Measurements from ENCODE around the gene CRY1.

The CRY1 gene

DNA sequence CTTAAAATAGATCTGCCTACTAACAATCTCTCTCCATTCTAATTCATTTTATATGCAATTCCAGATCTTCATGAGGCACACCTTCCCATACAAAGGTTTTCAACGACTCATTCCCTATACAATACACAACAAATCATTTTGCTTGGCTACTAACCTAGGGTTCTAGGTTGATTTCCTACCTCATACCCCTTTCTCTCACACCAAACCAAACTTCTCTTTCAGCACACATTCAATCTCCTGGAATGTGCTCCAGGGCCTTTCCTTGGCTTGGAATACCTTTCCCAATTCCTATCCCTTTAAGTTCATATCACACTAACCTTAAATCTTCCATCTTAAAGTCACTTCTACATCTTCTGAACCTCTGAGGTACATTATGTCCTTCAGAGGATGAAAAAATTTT is 67.7 kb downstream of the CRY1 start:
- TF ChIP-seq REST (IDR thresholded peaks at IDR 0.05; ENCODE audit: insufficient read depth in 1 of 2, low read depth in 2 of 2, low read length in 2 of 2) (no peak), TAF1 (IDR thresholded peaks at IDR 0.05; ENCODE audit: borderline replicate concordance, insufficient read depth, low read length) (no peak), FOXP2 (optimal IDR thresholded peaks at IDR 0.05; ENCODE audit: borderline replicate concordance, extremely low read depth, extremely low read length, insufficient read depth) (no peak), POLR2AphosphoS5 (IDR thresholded peaks at IDR 0.05; ENCODE audit: low read depth, low read length) (no peak), SIN3A (IDR thresholded peaks at IDR 0.05; ENCODE audit: borderline replicate concordance, insufficient read depth, low read length) (no peak)

DNA sequence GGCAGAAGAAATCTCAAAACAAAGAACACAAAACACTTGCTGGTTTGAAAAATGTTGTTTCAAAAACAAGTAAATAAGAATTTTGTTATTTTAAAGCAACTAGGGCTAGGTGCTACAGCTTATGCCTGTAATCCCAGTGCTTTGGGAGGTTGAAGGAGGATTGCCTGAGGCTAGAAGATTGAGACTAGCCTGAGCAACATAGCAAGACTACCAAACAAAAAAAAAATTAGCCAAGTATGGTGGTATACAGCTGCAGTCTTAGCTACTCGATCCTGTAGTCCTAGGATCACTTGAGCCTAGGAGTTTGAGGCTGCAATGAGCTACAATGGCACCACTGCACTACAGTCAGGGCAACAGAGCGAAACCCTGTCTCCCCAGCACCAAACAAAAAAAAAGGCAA is 73.8 kb downstream of the CRY1 start:
- no peak for TF ChIP-seq REST (IDR thresholded peaks at IDR 0.05; ENCODE audit: insufficient read depth in 1 of 2, low read depth in 2 of 2, low read length in 2 of 2)
- TF ChIP-seq POLR2AphosphoS5 (IDR thresholded peaks at IDR 0.05; ENCODE audit: low read depth, low read length) = no peak
- no peak for TF ChIP-seq TAF1 (IDR thresholded peaks at IDR 0.05; ENCODE audit: borderline replicate concordance, insufficient read depth, low read length)
- no peak for TF ChIP-seq SIN3A (IDR thresholded peaks at IDR 0.05; ENCODE audit: borderline replicate concordance, insufficient read depth, low read length)
- no peak for TF ChIP-seq FOXP2 (optimal IDR thresholded peaks at IDR 0.05; ENCODE audit: borderline replicate concordance, extremely low read depth, extremely low read length, insufficient read depth)

DNA sequence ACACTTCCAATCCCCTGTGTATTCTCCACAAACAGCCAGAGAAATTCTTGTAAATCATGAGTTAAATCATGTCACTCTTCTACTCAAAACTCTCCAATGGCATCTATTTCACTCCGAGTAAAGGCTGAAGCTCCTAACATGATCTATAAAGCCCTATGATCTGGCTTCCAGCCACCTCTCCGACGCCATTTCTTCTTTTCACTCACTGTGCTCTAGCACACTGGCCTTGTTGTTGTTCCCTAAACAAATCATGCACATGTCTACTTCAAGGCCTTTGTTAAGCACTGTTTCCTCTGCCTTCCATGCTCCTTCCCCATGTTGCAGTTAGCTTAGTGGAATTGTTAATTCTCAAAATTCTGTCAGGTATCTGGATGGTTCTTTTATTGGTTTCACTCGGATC is 76.3 kb downstream of the CRY1 start:
- TF ChIP-seq FOXP2 (optimal IDR thresholded peaks at IDR 0.05; ENCODE audit: borderline replicate concordance, extremely low read depth, extremely low read length, insufficient read depth) = no peak
- TF ChIP-seq TAF1 (IDR thresholded peaks at IDR 0.05; ENCODE audit: borderline replicate concordance, insufficient read depth, low read length) = no peak
- no peak for TF ChIP-seq SIN3A (IDR thresholded peaks at IDR 0.05; ENCODE audit: borderline replicate concordance, insufficient read depth, low read length)
- no peak for TF ChIP-seq POLR2AphosphoS5 (IDR thresholded peaks at IDR 0.05; ENCODE audit: low read depth, low read length)
- TF ChIP-seq REST (IDR thresholded peaks at IDR 0.05; ENCODE audit: insufficient read depth in 1 of 2, low read depth in 2 of 2, low read length in 2 of 2) = no peak

DNA sequence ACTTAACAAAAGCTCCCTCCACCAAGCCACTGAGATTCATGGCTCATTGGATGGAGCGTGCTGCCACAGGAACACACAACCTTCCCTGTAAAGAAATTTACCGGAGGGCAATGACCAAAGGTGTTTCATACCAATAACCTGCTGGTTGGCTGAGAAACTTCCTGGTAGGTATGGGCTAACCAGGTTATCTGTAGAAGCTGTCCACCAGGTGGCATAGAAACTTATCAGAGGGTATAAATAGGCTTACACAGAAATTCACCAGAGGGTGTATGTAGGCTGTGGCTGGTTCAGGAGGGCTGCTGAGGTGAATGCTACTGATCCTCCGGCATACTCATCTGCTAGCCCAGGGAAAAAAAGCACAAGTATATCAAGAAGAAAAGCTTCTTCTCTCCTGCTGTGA is 79.3 kb downstream of the CRY1 start:
- TF ChIP-seq SIN3A (IDR thresholded peaks at IDR 0.05; ENCODE audit: borderline replicate concordance, insufficient read depth, low read length) (no peak), POLR2AphosphoS5 (IDR thresholded peaks at IDR 0.05; ENCODE audit: low read depth, low read length) (no peak), TAF1 (IDR thresholded peaks at IDR 0.05; ENCODE audit: borderline replicate concordance, insufficient read depth, low read length) (no peak), FOXP2 (optimal IDR thresholded peaks at IDR 0.05; ENCODE audit: borderline replicate concordance, extremely low read depth, extremely low read length, insufficient read depth) (no peak), REST (IDR thresholded peaks at IDR 0.05; ENCODE audit: insufficient read depth in 1 of 2, low read depth in 2 of 2, low read length in 2 of 2) (no peak)

Measured in PFSK-1 (cell line).